ENCODE measurements around the gene TRDN. TPM values are rescaled to one million over a fixed set of nuclear protein-coding genes. Genes with fewer than 3 reads are reported as not detected.
"Not testable (repeated sequence)": the region's sequence is repeated elsewhere in the genome, so short reads cannot be mapped to it uniquely, and the experiment has no call there.

TRDN gene
- total RNA-seq, 2 donors from 2014 or later = not detected

DNA sequence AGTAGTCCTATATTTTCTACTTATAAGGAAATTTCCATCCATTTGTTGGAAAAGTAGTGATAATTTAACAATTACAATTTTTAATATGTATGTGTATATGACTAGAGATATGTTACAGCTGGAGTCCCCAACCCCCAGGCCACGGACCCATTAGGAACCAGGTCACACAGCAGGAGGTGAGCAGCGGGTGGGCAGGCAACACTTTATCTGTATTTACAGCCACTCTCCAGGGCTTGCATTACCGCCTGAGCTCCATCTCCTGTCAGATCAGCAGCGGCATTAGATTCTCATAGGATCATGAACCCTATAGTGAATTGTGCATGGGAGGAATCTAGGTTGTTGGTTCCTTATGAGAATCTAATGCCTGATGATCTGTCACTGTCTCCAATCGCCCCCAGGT lies 46.8 kb downstream of the TRDN start:
- H3K4me1 ChIP-seq = no peaks in the 10 kb centered on the region
- no peaks in the 10 kb centered on the region for H3K9me3 ChIP-seq
- no peaks in the 10 kb centered on the region for H3K36me3 ChIP-seq (replicated peaks in 1 of 2; ENCODE audit: insufficient read depth in 1 of 2, low read depth in 2 of 2)
- DNase-seq (no peak), ATAC-seq (no peak)
- TF ChIP-seq, protein P1, sequence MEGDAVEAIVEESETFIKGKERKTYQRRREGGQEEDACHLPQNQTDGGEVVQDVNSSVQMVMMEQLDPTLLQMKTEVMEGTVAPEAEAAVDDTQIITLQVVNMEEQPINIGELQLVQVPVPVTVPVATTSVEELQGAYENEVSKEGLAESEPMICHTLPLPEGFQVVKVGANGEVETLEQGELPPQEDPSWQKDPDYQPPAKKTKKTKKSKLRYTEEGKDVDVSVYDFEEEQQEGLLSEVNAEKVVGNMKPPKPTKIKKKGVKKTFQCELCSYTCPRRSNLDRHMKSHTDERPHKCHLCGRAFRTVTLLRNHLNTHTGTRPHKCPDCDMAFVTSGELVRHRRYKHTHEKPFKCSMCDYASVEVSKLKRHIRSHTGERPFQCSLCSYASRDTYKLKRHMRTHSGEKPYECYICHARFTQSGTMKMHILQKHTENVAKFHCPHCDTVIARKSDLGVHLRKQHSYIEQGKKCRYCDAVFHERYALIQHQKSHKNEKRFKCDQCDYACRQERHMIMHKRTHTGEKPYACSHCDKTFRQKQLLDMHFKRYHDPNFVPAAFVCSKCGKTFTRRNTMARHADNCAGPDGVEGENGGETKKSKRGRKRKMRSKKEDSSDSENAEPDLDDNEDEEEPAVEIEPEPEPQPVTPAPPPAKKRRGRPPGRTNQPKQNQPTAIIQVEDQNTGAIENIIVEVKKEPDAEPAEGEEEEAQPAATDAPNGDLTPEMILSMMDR (IDR thresholded peaks at IDR 0.05) = no peak
- no peak for TF ChIP-seq POLR2A (IDR thresholded peaks at IDR 0.05)
- WGBS, 2 donors = 67 to 82% methylated on average over 5 of the region's 5 CpGs
- no peak overlapping the region for H3K27ac ChIP-seq
- H3K27me3 ChIP-seq = no peaks in the 10 kb centered on the region
- H3K4me3 ChIP-seq = no peak overlapping the region
- intact Hi-C loops (cut with DNase I) = no loop called here

DNA sequence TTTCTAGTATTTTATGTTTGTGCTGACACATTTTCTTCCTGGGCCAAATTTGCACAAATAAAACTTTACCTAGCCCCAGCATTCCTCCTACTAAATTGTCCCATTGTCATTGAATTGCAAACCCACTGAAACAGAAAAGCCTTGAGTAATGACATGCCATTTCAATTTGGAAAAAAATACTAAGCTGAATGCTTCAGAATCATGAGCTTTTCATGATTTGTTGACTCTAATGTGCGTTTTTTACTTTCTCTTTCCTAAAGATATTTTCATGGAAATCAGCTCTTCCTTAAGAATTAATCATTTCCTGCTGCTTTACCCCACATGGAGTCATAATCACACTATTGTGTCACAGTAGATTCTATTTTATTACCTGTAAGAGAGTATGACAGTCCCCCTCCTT lies 47.4 kb downstream of the TRDN start:
- H3K9me3 ChIP-seq = no peaks in the 10 kb centered on the region
- DNase-seq (no peak), ATAC-seq (no peak)
- no peaks in the 10 kb centered on the region for H3K4me1 ChIP-seq
- no peak overlapping the region for H3K4me3 ChIP-seq
- H3K36me3 ChIP-seq (replicated peaks in 1 of 2; ENCODE audit: insufficient read depth in 1 of 2, low read depth in 2 of 2) = no peaks in the 10 kb centered on the region
- no peaks in the 10 kb centered on the region for H3K27me3 ChIP-seq
- TF ChIP-seq, protein P1 (IDR thresholded peaks at IDR 0.05) = no peak
- TF ChIP-seq POLR2A (IDR thresholded peaks at IDR 0.05) = no peak
- 12 to 13% methylated on average over 1 of the region's 1 CpG for WGBS, 2 donors
- intact Hi-C loops (cut with DNase I) = no loop called here
- no peak overlapping the region for H3K27ac ChIP-seq

DNA sequence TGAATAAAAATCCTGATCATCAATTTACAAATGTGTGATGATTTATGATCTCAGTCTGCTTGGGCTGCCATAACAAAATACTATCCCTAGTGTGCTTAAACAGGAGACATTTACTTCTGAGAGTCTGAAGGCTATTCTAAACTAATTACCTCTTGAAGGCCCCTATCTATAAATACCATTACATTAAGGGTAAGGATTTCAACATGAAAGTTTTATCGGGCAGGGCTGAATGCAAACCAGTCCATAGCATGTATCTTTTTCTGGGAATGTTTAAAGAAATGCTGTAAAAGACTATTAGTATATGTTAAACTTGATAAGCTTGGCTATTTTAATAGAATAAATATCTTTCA lies 48.2 kb downstream of the TRDN start:
- no peak overlapping the region for H3K27ac ChIP-seq

DNA sequence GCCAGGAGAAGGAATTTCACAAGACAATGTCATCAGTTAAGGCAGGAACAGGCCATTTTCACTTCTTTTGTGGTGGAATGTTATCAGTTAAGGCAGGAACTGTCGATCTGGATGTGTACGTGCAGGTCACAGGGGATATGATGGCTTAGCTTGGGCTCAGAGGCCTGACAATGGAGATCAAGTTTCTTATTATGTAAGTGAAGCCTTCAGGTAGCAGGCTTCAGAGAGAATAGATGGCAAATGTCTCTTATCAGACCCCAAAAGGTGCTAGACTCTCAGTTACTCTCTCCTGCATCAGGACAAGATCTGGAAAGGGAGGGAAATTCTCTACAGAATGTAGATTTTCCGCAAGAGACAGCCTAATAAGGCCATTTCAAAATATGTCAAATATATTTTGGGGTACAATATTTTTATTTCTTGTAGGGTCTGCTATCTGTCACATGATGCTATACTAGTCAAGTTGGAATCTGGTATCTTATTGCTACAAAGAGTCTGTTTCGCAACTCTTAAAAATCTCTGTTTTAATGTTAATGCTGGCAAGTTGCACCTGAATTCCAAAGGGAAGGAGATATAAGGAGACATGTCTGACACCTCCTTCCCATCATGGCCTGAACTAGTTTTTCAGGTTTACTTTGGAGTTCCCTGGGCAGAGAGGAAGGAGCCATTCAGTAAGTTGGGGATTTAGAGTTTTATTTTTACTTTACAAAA lies 48.8 kb downstream of the TRDN start:
- H3K4me3 ChIP-seq = no peak overlapping the region
- intact Hi-C loops (cut with DNase I) = no loop called here
- no peaks in the 10 kb centered on the region for H3K27me3 ChIP-seq
- no peaks in the 10 kb centered on the region for H3K9me3 ChIP-seq
- ATAC-seq = no peak
- DNase-seq = no peak
- no peaks in the 10 kb centered on the region for H3K4me1 ChIP-seq
- WGBS, 2 donors = 59% methylated on average over 4 of the region's 4 CpGs
- no peaks in the 10 kb centered on the region for H3K36me3 ChIP-seq (replicated peaks in 1 of 2; ENCODE audit: insufficient read depth in 1 of 2, low read depth in 2 of 2)
- H3K27ac ChIP-seq = no peak overlapping the region
- TF ChIP-seq POLR2A (IDR thresholded peaks at IDR 0.05) = no peak
- TF ChIP-seq, protein P1 (IDR thresholded peaks at IDR 0.05) = no peak

More for the DNA sequence above, 48.2 kb downstream of the TRDN start:
- intact Hi-C loops (cut with DNase I) = no loop called here
- 56 to 83% methylated on average over 1 of the region's 1 CpG for WGBS, 2 donors
- DNase-seq (no peak), ATAC-seq (no peak)
- Histone ChIP-seq H3K36me3 (replicated peaks in 1 of 2; ENCODE audit: insufficient read depth in 1 of 2, low read depth in 2 of 2) (no peaks in the 10 kb centered on the region), H3K9me3 (no peaks in the 10 kb centered on the region), H3K4me1 (no peaks in the 10 kb centered on the region), H3K27me3 (no peaks in the 10 kb centered on the region), H3K4me3 (no peak overlapping the region)
- no peak for TF ChIP-seq POLR2A (IDR thresholded peaks at IDR 0.05)
- TF ChIP-seq, protein P1 (IDR thresholded peaks at IDR 0.05) = no peak

DNA sequence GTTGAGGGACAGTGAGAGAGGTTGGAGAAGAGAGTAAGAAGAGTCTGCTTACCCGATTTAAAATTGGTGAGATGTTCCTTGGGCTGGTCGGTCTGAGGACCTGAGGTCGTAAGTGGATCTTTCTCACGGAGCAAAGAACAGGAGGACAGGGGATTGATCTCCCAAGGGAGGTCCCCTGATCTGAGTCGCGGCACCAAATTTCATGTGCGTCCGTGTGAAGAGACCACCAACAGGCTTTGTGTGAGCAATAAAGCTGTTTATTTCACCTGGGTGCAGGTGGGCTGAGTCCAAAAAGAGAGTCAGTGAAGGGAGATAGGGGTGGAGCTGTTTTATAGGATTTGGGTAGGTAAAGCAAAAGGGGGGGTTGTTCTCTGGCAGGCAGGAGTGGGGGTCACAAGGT lies 49.3 kb downstream of the TRDN start:
- H3K9me3 ChIP-seq; H3K4me3 ChIP-seq; H3K4me1 ChIP-seq; DNase-seq; H3K27ac ChIP-seq; ATAC-seq; intact Hi-C loops (cut with DNase I); H3K36me3 ChIP-seq (replicated peaks in 1 of 2; ENCODE audit: insufficient read depth in 1 of 2, low read depth in 2 of 2); H3K27me3 ChIP-seq: not testable (repeated sequence)
- 75 to 87% methylated on average over 8 of the region's 8 CpGs for WGBS, 2 donors

All from body of pancreas (tissue), 4 donors.